ENCODE data around the gene TAF7L.
"Not testable (repeated sequence)": the region's sequence is repeated elsewhere in the genome, so short reads cannot be mapped to it uniquely, and the experiment has no call there.

Gene TAF7L

GRCh38 chrX:101290957-101291603 is at the start of gene TAF7L:
Gene TAF7L, minus strand, starts transcription at chrX:101291334. Its CDS starts 3,791 bp downstream, at chrX:101287543.
- Histone ChIP-seq H3K27ac (ENCODE audit: low read length) (no peak within 1 kb of the TSS), H3K4me3 (ENCODE audit: low read depth in 1 of 2, low read length in 2 of 2) (peak within 1 kb of the TSS in 1 of 2 donors; percentile 55), H3K27me3 (ENCODE audit: low read depth, low read length) (no peaks in the 10 kb centered on the region), H3K9me3 (ENCODE audit: control insufficient read depth in 1 of 2, low read length in 2 of 2) (no peaks in the 10 kb centered on the region), H3K4me1 (ENCODE audit: control insufficient read depth in 1 of 2, insufficient read depth in 2 of 2, low read length in 2 of 2) (no peaks in the 10 kb centered on the region), H3K36me3 (ENCODE audit: control insufficient read depth in 1 of 2, insufficient read depth in 2 of 2, low read length in 2 of 2) (no peaks in the 10 kb centered on the region)

- Histone ChIP-seq H3K27me3 (ENCODE audit: low read depth, low read length) (no peaks in the 10 kb centered on the region), H3K4me3 (ENCODE audit: low read depth in 1 of 2, low read length in 2 of 2) (no peak overlapping the region), H3K9me3 (ENCODE audit: control insufficient read depth in 1 of 2, low read length in 2 of 2) (no peaks in the 10 kb centered on the region), H3K27ac (ENCODE audit: low read length) (no peak overlapping the region), H3K4me1 (ENCODE audit: control insufficient read depth in 1 of 2, insufficient read depth in 2 of 2, low read length in 2 of 2) (no peaks in the 10 kb centered on the region), H3K36me3 (ENCODE audit: control insufficient read depth in 1 of 2, insufficient read depth in 2 of 2, low read length in 2 of 2) (no peaks in the 10 kb centered on the region)
Measured at GRCh38 chrX:101337776-101338271, 46.7 kb upstream of the TAF7L start.

- H3K4me1 ChIP-seq (ENCODE audit: control insufficient read depth in 1 of 2, insufficient read depth in 2 of 2, low read length in 2 of 2); H3K27me3 ChIP-seq (ENCODE audit: low read depth, low read length); H3K36me3 ChIP-seq (ENCODE audit: control insufficient read depth in 1 of 2, insufficient read depth in 2 of 2, low read length in 2 of 2); H3K4me3 ChIP-seq (ENCODE audit: low read depth in 1 of 2, low read length in 2 of 2); H3K9me3 ChIP-seq (ENCODE audit: control insufficient read depth in 1 of 2, low read length in 2 of 2); H3K27ac ChIP-seq (ENCODE audit: low read length): not testable (repeated sequence)
Measured at GRCh38 chrX:101334310-101334709, 43.2 kb upstream of the TAF7L start.

GRCh38 chrX:101326600-101326999 is 35.5 kb upstream of the TAF7L start:
- H3K36me3 ChIP-seq (ENCODE audit: control insufficient read depth in 1 of 2, insufficient read depth in 2 of 2, low read length in 2 of 2); H3K4me1 ChIP-seq (ENCODE audit: control insufficient read depth in 1 of 2, insufficient read depth in 2 of 2, low read length in 2 of 2); H3K9me3 ChIP-seq (ENCODE audit: control insufficient read depth in 1 of 2, low read length in 2 of 2); H3K27ac ChIP-seq (ENCODE audit: low read length); H3K4me3 ChIP-seq (ENCODE audit: low read depth in 1 of 2, low read length in 2 of 2); H3K27me3 ChIP-seq (ENCODE audit: low read depth, low read length): not testable (repeated sequence)

DNA sequence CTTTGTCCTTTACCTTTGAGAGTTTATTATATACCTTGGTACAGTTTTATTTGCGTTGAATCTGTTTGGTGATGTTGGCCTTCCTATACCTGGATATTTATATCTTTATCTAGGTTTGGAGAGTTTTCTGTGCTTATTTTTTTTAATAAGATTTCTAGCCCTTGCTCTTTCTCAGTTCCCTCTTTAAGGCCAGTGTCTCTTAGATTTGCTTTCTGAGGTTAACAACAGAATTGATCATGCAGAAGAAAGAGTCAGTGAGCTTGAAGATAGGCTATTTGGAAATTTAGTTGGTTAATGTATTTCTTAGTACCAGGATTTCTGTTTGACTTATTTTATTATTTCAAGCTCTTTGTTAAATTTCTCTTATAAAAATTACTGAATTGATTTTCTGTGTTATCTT is 12.7 kb upstream of the TAF7L start:
- Histone ChIP-seq H3K4me1 (ENCODE audit: control insufficient read depth in 1 of 2, insufficient read depth in 2 of 2, low read length in 2 of 2) (no peaks in the 10 kb centered on the region), H3K9me3 (ENCODE audit: control insufficient read depth in 1 of 2, low read length in 2 of 2) (no peaks in the 10 kb centered on the region), H3K27ac (ENCODE audit: low read length) (no peak overlapping the region), H3K36me3 (ENCODE audit: control insufficient read depth in 1 of 2, insufficient read depth in 2 of 2, low read length in 2 of 2) (no peaks in the 10 kb centered on the region), H3K4me3 (ENCODE audit: low read depth in 1 of 2, low read length in 2 of 2) (no peak overlapping the region), H3K27me3 (ENCODE audit: low read depth, low read length) (no peaks in the 10 kb centered on the region)

DNA sequence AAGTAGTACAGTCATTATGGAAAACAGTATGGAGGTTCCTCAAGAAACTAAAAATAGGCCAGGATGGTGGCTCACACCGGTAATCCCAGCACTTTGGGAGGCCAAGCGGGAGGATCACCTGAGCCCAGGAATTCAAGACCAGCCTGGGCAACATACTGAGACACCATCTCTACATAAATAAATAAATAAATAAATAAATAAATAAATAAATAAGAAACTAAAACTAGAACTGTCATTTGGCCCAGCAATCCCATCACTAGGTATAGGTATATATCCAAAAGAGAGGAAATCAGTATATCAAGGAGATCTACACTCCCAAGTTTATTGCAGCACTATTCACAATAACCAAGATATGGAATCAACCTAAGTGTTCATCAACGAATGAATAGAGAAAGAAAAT is 4.5 kb upstream of the TAF7L start:
- not testable (repeated sequence) for H3K9me3 ChIP-seq (ENCODE audit: control insufficient read depth in 1 of 2, low read length in 2 of 2); H3K27ac ChIP-seq (ENCODE audit: low read length); H3K4me1 ChIP-seq (ENCODE audit: control insufficient read depth in 1 of 2, insufficient read depth in 2 of 2, low read length in 2 of 2); H3K4me3 ChIP-seq (ENCODE audit: low read depth in 1 of 2, low read length in 2 of 2); H3K36me3 ChIP-seq (ENCODE audit: control insufficient read depth in 1 of 2, insufficient read depth in 2 of 2, low read length in 2 of 2); H3K27me3 ChIP-seq (ENCODE audit: low read depth, low read length)

- no peaks in the 10 kb centered on the region for H3K9me3 ChIP-seq (ENCODE audit: control insufficient read depth in 1 of 2, low read length in 2 of 2)
- H3K27ac ChIP-seq (ENCODE audit: low read length) = no peak overlapping the region
- H3K36me3 ChIP-seq (ENCODE audit: control insufficient read depth in 1 of 2, insufficient read depth in 2 of 2, low read length in 2 of 2) = no peaks in the 10 kb centered on the region
- H3K4me1 ChIP-seq (ENCODE audit: control insufficient read depth in 1 of 2, insufficient read depth in 2 of 2, low read length in 2 of 2) = no peaks in the 10 kb centered on the region
- no peak overlapping the region for H3K4me3 ChIP-seq (ENCODE audit: low read depth in 1 of 2, low read length in 2 of 2)
- H3K27me3 ChIP-seq (ENCODE audit: low read depth, low read length) = no peaks in the 10 kb centered on the region
Measured at GRCh38 chrX:101287402-101287801, 3.7 kb downstream of the TAF7L start.

DNA sequence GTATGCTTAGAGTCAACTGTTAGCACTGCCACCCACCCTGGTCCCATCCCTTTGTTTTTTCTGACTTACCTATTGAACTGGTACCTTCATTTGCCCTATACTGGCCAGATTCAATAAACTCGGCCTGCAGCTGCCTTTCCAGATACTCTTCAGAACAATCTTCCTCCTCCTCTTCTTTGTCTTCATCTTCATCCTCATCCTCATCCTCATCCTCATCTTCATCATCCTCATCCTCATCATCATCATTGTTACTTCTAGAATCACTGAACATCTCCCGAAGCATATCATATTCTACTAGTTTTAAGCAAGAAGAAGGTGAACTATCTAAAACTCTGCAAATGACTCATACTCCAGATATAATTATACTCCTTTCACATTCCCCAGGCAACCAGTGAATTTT is 14.9 kb downstream of the TAF7L start:
- Histone ChIP-seq H3K27ac (ENCODE audit: low read length) (no peak overlapping the region), H3K4me1 (ENCODE audit: control insufficient read depth in 1 of 2, insufficient read depth in 2 of 2, low read length in 2 of 2) (no peaks in the 10 kb centered on the region), H3K9me3 (ENCODE audit: control insufficient read depth in 1 of 2, low read length in 2 of 2) (no peaks in the 10 kb centered on the region), H3K27me3 (ENCODE audit: low read depth, low read length) (no peaks in the 10 kb centered on the region), H3K4me3 (ENCODE audit: low read depth in 1 of 2, low read length in 2 of 2) (no peak overlapping the region), H3K36me3 (ENCODE audit: control insufficient read depth in 1 of 2, insufficient read depth in 2 of 2, low read length in 2 of 2) (no peaks in the 10 kb centered on the region)

DNA sequence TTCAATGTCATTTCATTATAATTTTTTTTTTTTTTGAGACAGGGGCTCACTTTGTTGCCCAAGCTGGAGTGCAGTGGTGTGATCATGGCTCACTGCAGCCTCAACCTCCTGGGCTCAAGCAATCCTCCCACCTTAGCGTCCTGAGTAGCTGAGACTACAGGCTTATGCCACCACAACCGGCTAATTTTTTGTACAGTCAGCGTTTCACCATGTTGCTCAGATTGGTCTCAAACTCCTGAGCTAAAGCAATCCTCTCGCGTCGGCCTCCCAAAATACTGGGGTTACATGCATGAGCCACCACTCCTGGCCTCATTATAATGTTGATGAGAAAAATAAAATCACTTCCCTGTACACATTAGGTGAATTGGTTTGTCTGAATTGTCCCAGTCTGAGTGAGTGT is 16.9 kb downstream of the TAF7L start:
- Histone ChIP-seq H3K27me3 (ENCODE audit: low read depth, low read length) (no peaks in the 10 kb centered on the region), H3K36me3 (ENCODE audit: control insufficient read depth in 1 of 2, insufficient read depth in 2 of 2, low read length in 2 of 2) (no peaks in the 10 kb centered on the region), H3K4me3 (ENCODE audit: low read depth in 1 of 2, low read length in 2 of 2) (no peak overlapping the region), H3K9me3 (ENCODE audit: control insufficient read depth in 1 of 2, low read length in 2 of 2) (no peaks in the 10 kb centered on the region), H3K27ac (ENCODE audit: low read length) (no peak overlapping the region), H3K4me1 (ENCODE audit: control insufficient read depth in 1 of 2, insufficient read depth in 2 of 2, low read length in 2 of 2) (no peaks in the 10 kb centered on the region)

DNA sequence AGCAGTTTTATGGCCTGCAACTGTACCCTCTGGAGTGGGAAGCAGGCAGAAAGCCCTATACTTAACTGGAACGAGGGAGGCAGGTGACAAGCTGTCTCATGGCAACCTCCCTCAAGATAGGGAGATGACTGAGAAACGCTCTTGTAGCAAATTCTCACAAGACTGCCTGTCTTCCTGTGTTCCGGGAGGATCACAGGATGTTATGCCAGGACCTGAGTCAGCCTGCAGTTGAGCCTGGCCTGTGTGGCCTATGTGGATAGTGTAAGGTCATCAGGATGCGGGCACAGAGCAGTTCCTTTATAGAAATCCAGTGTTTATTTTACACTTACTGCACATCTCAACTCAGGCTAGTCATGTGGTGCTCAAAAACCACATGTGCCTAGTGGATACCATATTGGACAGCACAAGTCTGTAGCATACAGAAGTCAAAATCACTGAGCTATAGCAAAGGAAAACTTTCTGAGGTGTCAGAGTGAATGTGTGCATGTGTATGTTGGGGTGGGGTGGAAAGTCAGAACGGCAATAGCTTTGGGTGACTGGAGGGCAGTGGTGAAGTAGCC is 25.2 kb downstream of the TAF7L start:
- Histone ChIP-seq H3K9me3 (ENCODE audit: control insufficient read depth in 1 of 2, low read length in 2 of 2) (no peaks in the 10 kb centered on the region), H3K27me3 (ENCODE audit: low read depth, low read length) (no peaks in the 10 kb centered on the region), H3K27ac (ENCODE audit: low read length) (no peak overlapping the region), H3K4me3 (ENCODE audit: low read depth in 1 of 2, low read length in 2 of 2) (no peak overlapping the region), H3K36me3 (ENCODE audit: control insufficient read depth in 1 of 2, insufficient read depth in 2 of 2, low read length in 2 of 2) (no peaks in the 10 kb centered on the region), H3K4me1 (ENCODE audit: control insufficient read depth in 1 of 2, insufficient read depth in 2 of 2, low read length in 2 of 2) (no peaks in the 10 kb centered on the region)

DNA sequence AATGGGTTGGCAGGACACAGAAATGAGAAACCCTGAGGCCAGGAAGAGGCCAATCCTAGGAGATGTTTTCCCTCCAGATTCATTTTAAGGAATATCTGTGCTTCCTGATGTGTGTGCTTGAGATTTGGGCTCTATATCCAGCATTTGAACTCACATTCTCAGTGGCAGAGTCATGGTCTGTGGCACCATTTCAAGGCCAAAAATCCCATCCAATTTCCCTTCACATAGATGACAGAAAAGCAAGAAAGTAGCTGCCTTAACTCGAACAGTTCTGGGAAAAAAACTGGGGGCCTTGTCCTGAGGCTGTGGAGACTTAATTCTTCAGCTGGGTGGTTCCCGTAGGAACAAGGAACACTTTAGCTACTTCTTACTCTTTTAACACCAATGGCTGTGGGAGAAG is 27.4 kb downstream of the TAF7L start:
- Histone ChIP-seq H3K27me3 (ENCODE audit: low read depth, low read length) (no peaks in the 10 kb centered on the region), H3K36me3 (ENCODE audit: control insufficient read depth in 1 of 2, insufficient read depth in 2 of 2, low read length in 2 of 2) (no peaks in the 10 kb centered on the region), H3K4me1 (ENCODE audit: control insufficient read depth in 1 of 2, insufficient read depth in 2 of 2, low read length in 2 of 2) (no peaks in the 10 kb centered on the region), H3K9me3 (ENCODE audit: control insufficient read depth in 1 of 2, low read length in 2 of 2) (no peaks in the 10 kb centered on the region), H3K4me3 (ENCODE audit: low read depth in 1 of 2, low read length in 2 of 2) (no peak overlapping the region), H3K27ac (ENCODE audit: low read length) (no peak overlapping the region)

GRCh38 chrX:101262590-101262989 is 28.5 kb downstream of the TAF7L start:
- Histone ChIP-seq H3K27ac (ENCODE audit: low read length) (no peak overlapping the region), H3K4me1 (ENCODE audit: control insufficient read depth in 1 of 2, insufficient read depth in 2 of 2, low read length in 2 of 2) (no peaks in the 10 kb centered on the region), H3K9me3 (ENCODE audit: control insufficient read depth in 1 of 2, low read length in 2 of 2) (no peaks in the 10 kb centered on the region), H3K4me3 (ENCODE audit: low read depth in 1 of 2, low read length in 2 of 2) (no peak overlapping the region), H3K36me3 (ENCODE audit: control insufficient read depth in 1 of 2, insufficient read depth in 2 of 2, low read length in 2 of 2) (no peaks in the 10 kb centered on the region), H3K27me3 (ENCODE audit: low read depth, low read length) (no peaks in the 10 kb centered on the region)
